Uterus (tissue), 4 donors: ENCODE data around the gene ZNF423. TPM values are rescaled to one million over a fixed set of nuclear protein-coding genes. Genes with fewer than 3 reads are reported as not detected.

Source experiments
- DNase-seq, 2 donors: peaks; one replicate each; pipeline ENCODE4 v3.0.0-alpha.2; 2019 to 2020
- H3K27ac ChIP-seq, 2 donors: fragments of 200-600 bp; sonication (generic); 1 replicate in 1 of 2; 2 replicates in 1 of 2; pipeline ENCODE4 v1.5.1; 2016 to 2018
- H3K27me3 ChIP-seq, 2 donors: fragments of 200-600 bp; sonication (generic); one replicate each; pipeline ENCODE4 v1.5.1; 2018 to 2019; ENCODE audit warnings: control low read depth in 1 of 2
- H3K36me3 ChIP-seq, 2 donors: fragments of 200-600 bp; sonication (generic); one replicate each; pipeline ENCODE4 v1.5.1; 2019; ENCODE audit warnings: control low read depth in 1 of 2
- H3K4me1 ChIP-seq, 2 donors: fragments of 200-600 bp; sonication (generic); one replicate each; pipeline ENCODE4 v1.5.1; 2018 to 2019; ENCODE audit warnings: control low read depth in 1 of 2
- H3K4me3 ChIP-seq, 2 donors: fragments of 200-600 bp; sonication (generic); 1 replicate in 1 of 2; 2 replicates in 1 of 2; pipeline ENCODE4 v1.5.1; 2018 to 2019; ENCODE audit warnings: mild to moderate bottlenecking in 1 of 2
- H3K9me3 ChIP-seq, 2 donors: fragments of 200-600 bp; sonication (generic); one replicate each; pipeline ENCODE4 v1.5.1; 2019; ENCODE audit warnings: control low read depth in 1 of 2
- POLR2A ChIP-seq, 2 donors: fragments of 450-650 bp; IDR thresholded peaks; one replicate each; pipeline ENCODE4 v1.6.1; 2016; ENCODE audit warnings: antibody characterized with exemption in 2 of 2, mild to moderate bottlenecking in 1 of 2, moderate library complexity in 1 of 2
- intact Hi-C: fragments of 100-400 bp; cut with DNase I; formaldehyde crosslinking; loops from one replicate; pipeline ENCODE4 v1.15.1; 2023; ENCODE audit warnings: low total_unique reads
- total RNA-seq, 4 donors: library from RNA; depleted of rRNA in 3 of 4; stranded (reverse); fragments of >200 nt in 3 of 4; gene quantifications; one replicate each; pipeline versions ENCODE4 v1.1.0 to v1.2.4, GENCODE V29; 2014 to 2023
- TF ChIP-seq, protein P1 (sequence below), 4 experiments: fragments of 200-600 bp in 2 of 4; fragments of 450-650 bp in 2 of 4; sonication (generic) in 2 of 4; IDR thresholded peaks; one replicate each; pipeline ENCODE4 v1.5.1; 2016 to 2019; ENCODE audit warnings: antibody characterized with exemption in 4 of 4, mild to moderate bottlenecking in 2 of 4, moderate library complexity in 1 of 4
- donor health status: DM: yes; HTN: yes; CAD: no.

The ZNF423 gene
- total RNA-seq, 4 donors from 2014 or later: 7.1 to 33.5 (median 14.7) TPM

DNA sequence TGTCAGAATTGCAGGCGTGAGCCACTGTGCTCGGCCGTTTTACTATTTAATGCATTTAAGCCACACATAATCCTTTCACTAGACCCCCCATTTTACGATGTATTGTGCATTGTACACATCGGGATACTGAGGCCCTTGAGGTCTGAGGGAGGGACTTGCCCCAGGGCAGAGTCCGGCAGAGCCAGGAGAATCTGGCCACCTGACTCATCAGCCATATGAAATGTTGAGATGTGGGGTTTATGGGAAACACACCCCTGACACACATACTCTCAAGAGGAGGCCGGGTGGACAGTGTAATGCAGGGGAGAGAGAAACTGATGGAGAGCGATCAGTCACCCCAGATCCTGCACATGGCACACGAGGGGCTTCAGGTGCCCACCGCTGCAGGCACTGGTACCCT lies 196.6 kb downstream of the ZNF423 start:
- H3K36me3 ChIP-seq: no peaks in the 10 kb centered on the region
- H3K9me3 ChIP-seq: no peaks in the 10 kb centered on the region
- intact Hi-C loops: no loop called here
- DNase-seq: no peak
- H3K4me3 ChIP-seq: no peak overlapping the region
- H3K4me1 ChIP-seq: peaks cover 0 to 18% of the 10 kb centered on the region in 2 donors
- no peaks in the 10 kb centered on the region for H3K27me3 ChIP-seq
- no peak for TF ChIP-seq POLR2A (IDR thresholded peaks at IDR 0.05)
- TF ChIP-seq, protein P1, sequence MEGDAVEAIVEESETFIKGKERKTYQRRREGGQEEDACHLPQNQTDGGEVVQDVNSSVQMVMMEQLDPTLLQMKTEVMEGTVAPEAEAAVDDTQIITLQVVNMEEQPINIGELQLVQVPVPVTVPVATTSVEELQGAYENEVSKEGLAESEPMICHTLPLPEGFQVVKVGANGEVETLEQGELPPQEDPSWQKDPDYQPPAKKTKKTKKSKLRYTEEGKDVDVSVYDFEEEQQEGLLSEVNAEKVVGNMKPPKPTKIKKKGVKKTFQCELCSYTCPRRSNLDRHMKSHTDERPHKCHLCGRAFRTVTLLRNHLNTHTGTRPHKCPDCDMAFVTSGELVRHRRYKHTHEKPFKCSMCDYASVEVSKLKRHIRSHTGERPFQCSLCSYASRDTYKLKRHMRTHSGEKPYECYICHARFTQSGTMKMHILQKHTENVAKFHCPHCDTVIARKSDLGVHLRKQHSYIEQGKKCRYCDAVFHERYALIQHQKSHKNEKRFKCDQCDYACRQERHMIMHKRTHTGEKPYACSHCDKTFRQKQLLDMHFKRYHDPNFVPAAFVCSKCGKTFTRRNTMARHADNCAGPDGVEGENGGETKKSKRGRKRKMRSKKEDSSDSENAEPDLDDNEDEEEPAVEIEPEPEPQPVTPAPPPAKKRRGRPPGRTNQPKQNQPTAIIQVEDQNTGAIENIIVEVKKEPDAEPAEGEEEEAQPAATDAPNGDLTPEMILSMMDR (IDR thresholded peaks at IDR 0.05): no peak
- H3K27ac ChIP-seq: no peak overlapping the region

DNA sequence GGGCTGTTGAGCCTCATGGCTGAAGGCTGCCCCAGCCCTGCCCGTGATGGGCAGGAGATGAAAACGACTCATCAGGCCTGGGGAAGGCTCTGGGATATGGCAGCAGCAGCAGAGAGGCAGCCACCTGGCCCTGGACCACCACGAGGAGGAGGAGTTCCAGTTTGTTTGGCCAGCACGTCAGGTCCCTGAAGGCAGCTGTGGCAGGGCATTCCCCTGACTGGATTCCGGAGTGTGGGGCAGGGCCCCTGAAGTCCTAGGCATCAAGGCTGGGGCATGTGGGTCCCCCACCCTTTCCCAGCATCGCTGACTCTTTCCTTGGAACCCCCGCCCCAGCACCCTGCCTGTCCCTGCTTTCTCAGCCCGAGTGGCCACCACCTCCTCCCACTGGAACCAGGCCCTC lies 197.4 kb downstream of the ZNF423 start:
- Histone ChIP-seq H3K4me1 (peaks cover 6 to 10% of the 10 kb centered on the region in 2 donors), H3K27ac (no peak overlapping the region), H3K9me3 (no peaks in the 10 kb centered on the region), H3K36me3 (no peaks in the 10 kb centered on the region), H3K27me3 (no peaks in the 10 kb centered on the region), H3K4me3 (no peak overlapping the region)
- intact Hi-C loops: no loop called here
- DNase-seq: no peak
- TF ChIP-seq, protein P1 (IDR thresholded peaks at IDR 0.05): no peak
- TF ChIP-seq POLR2A (IDR thresholded peaks at IDR 0.05): no peak

DNA sequence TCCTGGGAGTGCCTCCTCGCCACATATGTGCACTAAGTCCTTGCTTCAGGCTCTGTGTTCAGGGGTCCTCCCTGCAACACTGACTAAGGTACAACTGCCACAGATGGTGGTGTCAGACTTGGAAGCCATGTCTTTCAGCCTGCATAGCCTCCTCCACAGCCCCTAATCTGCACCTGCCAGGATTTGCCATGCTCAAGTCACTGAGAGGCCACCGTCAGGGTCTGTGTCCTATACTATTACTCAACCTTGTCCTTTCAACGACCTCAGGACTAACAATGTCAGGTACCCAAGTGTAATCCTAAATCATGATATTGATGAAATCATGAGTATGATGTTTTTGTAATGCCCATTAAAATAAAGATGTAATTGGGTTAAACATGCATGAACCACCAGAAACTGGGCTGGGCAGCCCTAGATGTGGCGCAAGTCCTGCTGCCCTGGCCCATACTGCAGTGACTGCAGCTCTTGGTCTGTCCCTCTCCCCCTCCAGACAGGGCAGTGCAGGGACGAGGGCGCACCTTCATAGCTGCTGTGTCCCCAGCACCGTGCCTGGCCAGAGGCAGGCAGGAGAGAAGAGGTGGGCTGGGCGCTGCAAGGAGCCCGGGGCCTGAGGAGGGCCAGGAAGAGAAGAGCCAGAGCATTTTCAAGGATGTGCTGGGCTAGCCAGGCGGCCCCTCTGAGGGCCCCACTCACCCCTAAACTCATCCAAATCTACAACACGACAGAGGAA lies 198.0 kb downstream of the ZNF423 start:
- intact Hi-C loops: no loop called here
- TF ChIP-seq, protein P1 (IDR thresholded peaks at IDR 0.05): no peak
- TF ChIP-seq POLR2A (IDR thresholded peaks at IDR 0.05): no peak
- H3K36me3 ChIP-seq: no peaks in the 10 kb centered on the region
- H3K4me3 ChIP-seq: no peak overlapping the region
- H3K27ac ChIP-seq: no peak overlapping the region
- H3K4me1 ChIP-seq: peaks cover 7 to 8% of the 10 kb centered on the region in 2 donors
- no peaks in the 10 kb centered on the region for H3K27me3 ChIP-seq
- no peak for DNase-seq
- no peaks in the 10 kb centered on the region for H3K9me3 ChIP-seq

DNA sequence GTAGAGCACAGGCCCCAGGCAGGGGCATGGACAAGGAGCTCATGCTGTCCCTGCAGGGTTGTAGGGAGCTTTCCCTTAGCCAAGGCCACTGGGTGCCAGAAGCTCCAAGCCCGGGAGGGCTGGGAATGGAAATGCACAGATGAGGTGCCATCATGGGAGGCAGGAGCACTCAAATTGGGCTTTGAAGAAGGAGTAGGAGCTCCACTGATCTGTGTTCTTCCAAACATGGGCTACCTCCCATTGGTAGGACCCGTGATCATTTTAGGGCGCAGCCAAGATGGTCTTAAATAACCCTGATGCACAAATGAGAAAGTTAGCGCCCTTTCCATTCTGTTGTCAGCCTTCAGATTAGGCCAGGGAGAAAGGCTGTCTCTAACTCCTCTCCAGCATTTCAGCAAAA lies 201.5 kb downstream of the ZNF423 start:
- no peak for DNase-seq
- no peaks in the 10 kb centered on the region for H3K9me3 ChIP-seq
- H3K4me3 ChIP-seq: no peak overlapping the region
- no peaks in the 10 kb centered on the region for H3K36me3 ChIP-seq
- intact Hi-C loops: no loop called here
- peak overlapping the region in 1 of 2 donors; percentile 94 for H3K27ac ChIP-seq
- no peaks in the 10 kb centered on the region for H3K27me3 ChIP-seq
- TF ChIP-seq POLR2A (IDR thresholded peaks at IDR 0.05): no peak
- TF ChIP-seq, protein P1 (IDR thresholded peaks at IDR 0.05): no peak
- peaks cover 5 to 8% of the 10 kb centered on the region in 2 donors for H3K4me1 ChIP-seq

DNA sequence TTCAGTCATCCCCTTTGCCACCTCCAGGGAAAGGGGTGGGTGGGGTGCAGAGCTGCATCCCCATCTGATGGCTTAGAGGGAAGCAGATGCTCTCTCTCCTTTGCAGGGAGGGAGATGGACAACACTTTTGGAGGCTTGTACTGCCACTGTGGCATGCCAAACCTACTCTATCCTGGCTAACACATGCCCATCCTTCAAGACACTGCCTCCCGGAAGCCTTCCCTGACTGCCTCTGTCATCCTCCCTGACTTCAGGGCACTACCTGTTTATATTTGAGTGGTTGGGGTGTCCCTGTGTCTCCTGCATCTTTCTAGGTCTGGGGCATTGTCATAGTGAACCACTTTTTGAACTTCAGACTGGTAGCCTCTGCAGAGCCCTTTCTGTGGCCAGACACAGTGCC lies 202.3 kb downstream of the ZNF423 start:
- TF ChIP-seq, protein P1 (IDR thresholded peaks at IDR 0.05): no peak
- no peak for TF ChIP-seq POLR2A (IDR thresholded peaks at IDR 0.05)
- H3K27me3 ChIP-seq: no peaks in the 10 kb centered on the region
- H3K4me1 ChIP-seq: peaks cover 5 to 8% of the 10 kb centered on the region in 2 donors
- intact Hi-C loops: no loop called here
- H3K4me3 ChIP-seq: no peak overlapping the region
- no peaks in the 10 kb centered on the region for H3K9me3 ChIP-seq
- peak overlapping the region; percentile 92 to 94 for H3K27ac ChIP-seq
- no peaks in the 10 kb centered on the region for H3K36me3 ChIP-seq
- no peak for DNase-seq
